HG03064 (cell line): ENCODE data around the gene SIL1.
"Not testable (repeated sequence)": the region's sequence is repeated elsewhere in the genome, so short reads cannot be mapped to it uniquely, and the experiment has no call there.

Experiments
- ATAC-seq: cut with Tn5 transposase; IDR thresholded peaks from one replicate; pipeline ENCODE4 v1.9.1; 2021; ENCODE audit warnings: low read depth; ENCODE audit not compliant: unreplicated experiment

SIL1 gene

GRCh38 chr5:139205124-139205523, 7.0 kb upstream of the SIL1 start:
- no peak for ATAC-seq

GRCh38 chr5:139204196-139204595, 6.0 kb upstream of the SIL1 start:
- ATAC-seq = no peak

- no peak for ATAC-seq
Measured at GRCh38 chr5:139199321-139199720, 1.2 kb upstream of the SIL1 start.

- ATAC-seq = no peak
Measured at GRCh38 chr5:139196296-139196956, 1.7 kb downstream of the SIL1 start.

- no peak for ATAC-seq
Measured at GRCh38 chr5:139194486-139194885, 3.7 kb downstream of the SIL1 start.

GRCh38 chr5:139193928-139194327, 4.2 kb downstream of the SIL1 start:
- no peak for ATAC-seq

- not testable (repeated sequence) for ATAC-seq
Measured at GRCh38 chr5:139192906-139193305, 5.3 kb downstream of the SIL1 start.

GRCh38 chr5:139191954-139192353, 6.2 kb downstream of the SIL1 start:
- ATAC-seq = not testable (repeated sequence)

- ATAC-seq = no peak
Measured at GRCh38 chr5:139190125-139190524, 8.0 kb downstream of the SIL1 start.

- no peak for ATAC-seq
Measured at GRCh38 chr5:139188558-139189270, 9.5 kb downstream of the SIL1 start.

- ATAC-seq = no peak
Measured at GRCh38 chr5:139186752-139187326, 11.3 kb downstream of the SIL1 start.

- no peak for ATAC-seq
Measured at GRCh38 chr5:139186261-139186660, 11.9 kb downstream of the SIL1 start.

GRCh38 chr5:139185589-139185988, 12.6 kb downstream of the SIL1 start:
- no peak for ATAC-seq

GRCh38 chr5:139183502-139183901, 14.7 kb downstream of the SIL1 start:
- ATAC-seq = no peak

- no peak for ATAC-seq
Measured at GRCh38 chr5:139182528-139183296, 15.5 kb downstream of the SIL1 start.

GRCh38 chr5:139181835-139182452, 16.2 kb downstream of the SIL1 start:
- no peak for ATAC-seq

- ATAC-seq = no peak
Measured at GRCh38 chr5:139181322-139181730, 16.8 kb downstream of the SIL1 start.

- ATAC-seq = no peak
Measured at GRCh38 chr5:139180850-139181249, 17.3 kb downstream of the SIL1 start.

- not testable (repeated sequence) for ATAC-seq
Measured at GRCh38 chr5:139179778-139180513, 18.2 kb downstream of the SIL1 start.

GRCh38 chr5:139178935-139179334, 19.2 kb downstream of the SIL1 start:
- no peak for ATAC-seq
